ENCODE measurements around the gene NOL9.

NOL9 gene

DNA sequence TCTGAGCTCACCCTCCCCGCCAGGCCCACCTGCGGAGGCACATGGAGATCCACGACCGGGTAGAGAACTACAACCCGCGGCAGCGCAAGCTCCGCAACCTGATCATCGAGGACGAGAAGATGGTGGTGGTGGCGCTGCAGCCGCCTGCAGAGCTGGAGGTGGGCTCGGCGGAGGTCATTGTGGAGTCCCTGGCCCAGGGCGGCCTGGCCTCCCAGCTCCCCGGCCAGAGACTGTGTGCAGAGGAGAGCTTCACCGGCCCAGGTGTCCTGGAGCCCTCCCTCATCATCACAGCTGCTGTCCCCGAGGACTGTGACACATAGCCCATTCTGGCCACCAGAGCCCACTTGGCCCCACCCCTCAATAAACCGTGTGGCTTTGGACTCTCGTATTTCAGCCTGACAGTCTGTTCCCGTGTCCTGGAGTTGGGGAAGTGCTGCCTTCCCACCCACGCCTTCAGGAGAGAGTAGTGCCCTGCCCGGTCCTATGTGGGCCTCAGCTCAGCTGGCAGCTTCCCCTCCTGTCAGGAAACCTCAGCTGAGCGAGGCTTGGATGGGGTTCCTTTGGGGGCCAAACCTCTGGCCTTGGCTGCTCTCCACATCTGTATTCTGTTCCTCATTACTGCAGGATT is 34.7 kb upstream of the NOL9 start:
- no peak for DNase-seq

DNA sequence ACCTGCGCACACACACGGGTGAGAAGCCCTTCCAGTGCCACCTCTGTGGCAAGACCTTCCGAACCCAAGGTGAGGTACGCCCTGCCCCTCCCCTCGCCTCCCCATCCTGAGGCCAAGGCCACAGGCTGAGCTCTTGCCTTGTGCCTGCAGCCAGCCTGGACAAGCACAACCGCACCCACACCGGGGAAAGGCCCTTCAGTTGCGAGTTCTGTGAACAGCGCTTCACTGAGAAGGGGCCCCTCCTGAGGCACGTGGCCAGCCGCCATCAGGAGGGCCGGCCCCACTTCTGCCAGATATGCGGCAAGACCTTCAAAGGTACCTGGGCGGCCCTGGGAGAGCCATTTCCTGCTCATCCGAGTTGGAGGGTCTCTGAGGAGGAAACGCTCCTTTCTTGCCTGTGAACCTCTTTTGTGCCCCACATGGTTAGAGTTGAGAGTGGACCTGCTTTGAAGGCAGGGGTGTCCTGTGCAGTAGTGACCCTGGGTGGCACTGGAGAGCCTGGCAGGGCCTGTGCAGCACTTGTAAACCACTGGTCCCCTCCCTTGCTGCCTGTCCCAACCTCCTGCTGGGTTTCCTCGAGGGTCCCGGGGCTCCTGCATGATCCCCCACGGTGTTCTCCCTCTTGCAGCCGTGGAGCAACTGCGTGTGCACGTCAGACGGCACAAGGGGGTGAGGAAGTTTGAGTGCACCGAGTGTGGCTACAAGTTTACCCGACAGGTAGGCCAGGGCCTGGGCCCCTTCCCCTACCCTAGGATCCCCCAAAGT is 34.0 kb upstream of the NOL9 start:
- DNase-seq, result no peak

DNA sequence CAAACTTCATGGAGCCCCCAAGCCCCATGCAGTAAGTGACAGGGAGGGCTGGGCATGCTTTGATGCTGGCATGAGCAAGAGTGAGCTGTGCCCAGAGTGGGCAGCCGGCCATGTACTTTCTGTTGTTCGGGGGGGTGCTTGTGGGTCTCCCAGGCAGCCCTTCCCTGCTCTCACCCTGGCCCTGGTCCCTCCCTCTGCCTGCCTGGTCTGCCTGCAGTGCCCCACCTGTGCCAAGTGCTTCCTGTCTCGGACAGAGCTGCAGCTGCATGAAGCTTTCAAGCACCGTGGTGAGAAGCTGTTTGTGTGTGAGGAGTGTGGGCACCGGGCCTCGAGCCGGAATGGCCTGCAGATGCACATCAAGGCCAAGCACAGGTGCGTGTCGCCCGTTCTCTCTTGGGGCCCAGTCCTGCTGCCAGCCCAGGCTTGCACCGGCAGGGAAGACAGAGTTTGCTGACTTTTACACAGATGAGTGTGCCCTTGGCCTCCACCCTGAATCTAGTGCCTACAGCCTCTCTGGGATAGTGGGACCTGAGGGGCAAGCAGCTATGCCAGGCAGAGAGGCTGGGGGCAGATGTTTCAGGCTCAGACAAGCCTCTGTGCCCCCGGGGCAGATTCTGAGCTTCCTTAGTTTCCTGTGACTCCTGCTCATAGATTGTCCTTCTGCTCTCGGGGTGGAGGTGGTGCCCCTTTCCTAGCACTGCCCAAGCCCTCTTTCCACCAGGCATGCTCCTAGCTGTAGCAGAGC is 33.1 kb upstream of the NOL9 start:
- no peak for DNase-seq

DNA sequence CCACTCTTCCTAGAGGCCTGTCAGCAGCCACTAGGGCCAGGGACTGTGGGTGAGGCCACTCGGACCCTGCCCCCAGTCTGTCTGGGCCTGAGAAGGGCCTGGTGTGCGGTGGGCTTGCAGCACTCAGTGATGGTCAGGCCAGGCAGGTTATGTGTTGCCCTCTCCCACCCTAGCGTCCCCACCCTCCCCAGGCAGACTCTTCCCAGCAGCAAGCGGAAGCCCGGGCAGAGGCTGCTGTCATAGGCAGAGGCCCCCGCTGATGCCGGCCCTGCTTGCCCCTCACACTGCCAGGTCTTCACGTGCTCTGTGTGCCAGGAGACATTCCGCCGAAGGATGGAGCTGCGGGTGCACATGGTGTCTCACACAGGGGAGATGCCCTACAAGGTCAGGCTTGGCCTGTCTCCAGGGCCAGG is 32.1 kb upstream of the NOL9 start:
- no peak for DNase-seq

DNA sequence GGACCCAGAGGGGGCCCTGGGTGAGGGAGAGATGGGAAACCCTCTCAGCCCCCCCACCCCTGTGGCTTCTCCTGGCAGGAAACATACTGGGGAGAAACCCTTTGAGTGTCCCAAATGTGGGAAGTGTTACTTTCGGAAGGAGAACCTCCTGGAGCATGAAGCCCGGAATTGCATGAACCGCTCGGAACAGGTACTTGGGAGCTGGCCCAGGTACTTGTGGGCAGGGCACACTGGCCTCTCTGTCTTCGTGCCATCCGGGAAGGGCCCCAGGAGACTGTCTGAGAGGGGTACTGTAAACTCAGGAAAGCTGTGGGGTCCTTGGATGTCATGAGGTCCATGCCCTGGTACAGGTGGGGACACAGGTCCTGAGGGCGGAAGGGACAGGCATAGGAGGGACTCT is 31.5 kb upstream of the NOL9 start:
- no peak for DNase-seq

DNA sequence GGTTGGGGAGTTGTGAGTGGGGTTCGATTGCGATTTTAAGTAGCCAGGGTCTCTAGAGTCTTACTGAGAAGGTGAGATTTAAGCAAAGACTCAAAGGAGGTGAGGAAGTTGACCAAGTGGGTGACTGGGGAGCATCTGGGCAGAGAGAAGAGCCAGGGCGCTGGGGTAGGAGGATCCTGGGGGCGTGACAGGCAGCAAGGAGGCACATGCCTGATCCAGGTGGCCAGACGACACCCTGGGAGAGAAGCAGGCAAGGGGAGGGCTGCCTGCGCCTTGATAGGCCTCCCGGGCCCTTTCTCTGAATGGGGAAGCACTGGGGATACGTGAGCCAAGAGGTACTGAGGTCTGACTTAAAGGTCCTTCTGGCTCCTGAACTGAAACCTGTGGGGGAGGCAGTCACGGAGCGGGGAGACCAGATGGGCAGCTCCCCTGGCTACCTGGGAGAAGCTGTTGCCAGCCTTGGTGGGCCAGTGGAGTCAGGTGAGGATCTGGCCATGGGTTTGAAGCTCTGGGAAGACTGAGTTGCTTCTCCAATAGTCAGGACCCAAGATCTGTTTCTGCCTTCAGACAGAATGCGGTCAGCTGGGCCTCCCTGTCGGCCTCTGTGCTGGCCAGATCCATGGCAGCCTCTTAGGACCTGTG is 30.9 kb upstream of the NOL9 start:
- DNase-seq, result no peak

- DNase-seq, result no peak
These were observed 30.1 kb upstream of the NOL9 start for GRCh38 chr1:6584126-6585080.

DNA sequence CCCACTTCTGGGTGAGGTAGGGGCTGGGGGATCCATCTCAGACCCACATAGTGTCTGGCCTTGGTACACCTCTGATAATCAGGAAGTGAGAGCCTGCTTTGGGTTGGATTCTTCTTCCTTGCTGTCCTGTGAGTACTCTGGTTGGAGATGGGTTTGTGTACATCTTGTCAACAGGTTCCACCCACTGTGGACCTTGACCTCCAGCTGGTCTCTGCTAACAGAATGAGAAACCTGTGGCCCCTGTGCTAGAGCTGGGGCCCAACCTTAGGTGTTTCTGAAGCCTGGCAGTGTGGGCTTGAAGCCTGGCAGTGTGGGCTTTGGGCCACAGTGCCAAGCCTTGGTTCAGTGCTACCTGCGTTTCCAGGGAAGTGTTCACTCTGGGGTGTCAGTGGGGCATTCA is 28.1 kb upstream of the NOL9 start:
- DNase-seq, result no peak

- DNase-seq, result no peak
These were observed 27.4 kb upstream of the NOL9 start for GRCh38 chr1:6581561-6582305.

DNA sequence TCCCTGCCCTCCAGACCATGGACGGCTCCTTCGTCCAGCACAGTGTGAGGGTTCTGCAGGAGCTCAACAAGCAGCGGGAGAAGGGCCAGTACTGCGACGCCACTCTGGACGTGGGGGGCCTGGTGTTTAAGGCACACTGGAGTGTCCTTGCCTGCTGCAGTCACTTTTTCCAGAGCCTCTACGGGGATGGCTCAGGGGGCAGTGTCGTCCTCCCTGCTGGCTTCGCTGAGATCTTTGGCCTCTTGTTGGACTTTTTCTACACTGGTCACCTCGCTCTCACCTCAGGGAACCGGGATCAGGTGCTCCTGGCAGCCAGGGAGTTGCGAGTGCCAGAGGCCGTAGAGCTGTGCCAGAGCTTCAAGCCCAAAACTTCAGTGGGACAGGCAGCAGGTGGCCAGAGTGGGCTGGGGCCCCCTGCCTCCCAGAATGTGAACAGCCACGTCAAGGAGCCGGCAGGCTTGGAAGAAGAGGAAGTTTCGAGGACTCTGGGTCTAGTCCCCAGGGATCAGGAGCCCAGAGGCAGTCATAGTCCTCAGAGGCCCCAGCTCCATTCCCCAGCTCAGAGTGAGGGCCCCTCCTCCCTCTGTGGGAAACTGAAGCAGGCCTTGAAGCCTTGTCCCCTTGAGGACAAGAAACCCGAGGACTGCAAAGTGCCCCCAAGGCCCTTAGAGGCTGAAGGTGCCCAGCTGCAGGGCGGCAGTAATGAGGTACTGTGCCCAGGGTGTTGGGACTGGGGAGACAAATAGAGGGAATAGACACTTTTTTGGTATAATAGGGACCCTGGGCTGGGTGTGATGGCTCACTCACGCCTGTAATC is 26.5 kb upstream of the NOL9 start:
- no peak for DNase-seq

DNA sequence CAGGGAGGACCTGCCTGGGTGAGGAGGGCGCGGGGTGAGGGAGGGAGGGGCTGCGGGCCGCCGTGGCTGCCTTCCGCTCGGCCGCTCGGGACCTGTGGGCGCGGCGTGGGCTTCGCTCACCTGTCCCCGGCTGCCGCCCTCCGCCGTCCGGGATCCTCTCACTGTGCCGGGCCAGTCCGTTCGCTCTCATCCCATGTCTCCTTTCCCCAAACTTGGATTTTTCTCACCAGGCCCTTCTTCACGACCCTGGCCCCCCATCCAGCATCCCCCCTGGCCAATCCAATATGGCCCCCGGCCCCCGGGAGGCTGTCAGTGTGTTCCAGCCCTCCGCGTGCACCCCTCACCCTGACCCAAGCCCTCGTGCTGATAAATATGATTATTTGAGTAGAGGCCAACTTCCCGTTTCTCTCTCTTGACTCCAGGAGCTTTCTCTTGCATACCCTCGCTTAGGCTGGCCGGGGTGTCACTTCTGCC is 25.8 kb upstream of the NOL9 start:
- no peak for DNase-seq

DNA sequence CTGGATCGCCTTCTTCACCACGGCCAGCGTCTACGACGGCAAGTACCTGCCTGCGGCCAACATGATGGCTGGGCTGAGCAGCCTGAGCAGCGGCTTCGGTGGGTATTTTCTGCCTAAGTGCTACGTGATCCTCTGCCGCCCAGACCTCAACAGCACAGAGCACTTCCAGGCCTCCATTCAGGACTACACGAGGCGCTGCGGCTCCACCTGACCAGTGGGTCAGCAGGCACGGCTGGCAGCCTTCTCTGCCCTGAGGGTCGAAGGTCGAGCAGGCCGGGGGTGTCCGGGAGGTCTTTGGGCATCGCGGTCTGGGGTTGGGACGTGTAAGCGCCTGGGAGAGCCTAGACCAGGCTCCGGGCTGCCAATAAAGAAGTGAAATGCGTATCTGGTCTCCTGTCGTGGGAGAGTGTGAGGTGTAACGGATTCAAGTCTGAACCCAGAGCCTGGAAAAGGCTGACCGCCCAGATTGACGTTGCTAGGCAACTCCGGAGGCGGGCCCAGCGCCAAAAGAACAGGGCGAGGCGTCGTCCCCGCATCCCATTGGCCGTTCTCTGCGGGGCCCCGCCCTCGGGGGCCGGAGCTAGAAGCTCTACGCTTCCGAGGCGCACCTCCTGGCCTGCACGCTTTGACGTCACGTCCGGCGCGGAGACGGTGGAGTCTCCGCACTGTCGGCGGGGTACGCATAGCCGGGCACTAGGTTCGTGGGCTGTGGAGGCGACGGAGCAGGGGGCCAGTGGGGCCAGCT is 25.2 kb upstream of the NOL9 start, which contains the start of gene ZBTB48:
ZBTB48 (plus strand) TSS at position 621 of the 745 bp plus-strand sequence. CDS start 616 bp downstream, outside the sequence.
- DNase-seq, result peak; percentile 69

GRCh38 chr1:6578624-6579373 is 24.5 kb upstream of the NOL9 start:
- DNase-seq, result no peak

DNA sequence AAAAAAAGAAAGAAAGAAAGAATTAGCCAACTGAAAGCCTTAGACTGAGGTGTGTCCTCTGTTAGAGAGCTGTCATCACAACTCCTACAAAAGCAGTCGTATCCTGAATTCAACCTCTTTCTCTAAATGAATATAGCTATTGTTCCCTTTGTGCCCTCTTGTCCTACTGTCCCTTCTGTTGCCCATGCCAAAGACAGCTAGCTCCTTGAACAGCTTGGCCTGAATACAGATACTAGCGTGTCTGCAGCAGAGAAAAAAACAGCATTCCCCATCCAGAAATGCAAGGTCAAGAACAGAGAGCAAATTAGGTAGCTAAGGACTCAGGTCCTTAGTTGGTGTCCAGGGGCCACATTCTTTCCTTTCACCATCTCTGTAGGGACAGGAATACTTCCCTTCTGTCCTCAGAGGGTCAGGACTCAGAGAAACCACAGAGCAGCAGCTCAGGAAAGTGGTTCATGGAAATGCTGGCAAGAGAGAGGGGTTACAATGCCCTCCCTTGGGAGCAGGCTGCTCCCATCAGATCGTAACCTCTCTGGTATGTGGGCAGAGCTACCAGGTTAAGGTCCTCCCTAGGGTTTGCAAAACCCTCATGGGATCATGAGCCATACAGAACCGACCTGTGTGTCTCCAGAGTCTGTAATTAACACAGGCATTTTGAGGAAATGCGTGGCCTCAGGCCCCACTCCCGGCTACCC is 23.7 kb upstream of the NOL9 start:
- DNase-seq, result no peak

- no peak for DNase-seq
These were observed 20.5 kb upstream of the NOL9 start for GRCh38 chr1:6574818-6575217.

GRCh38 chr1:6574025-6574620 is 19.8 kb upstream of the NOL9 start:
- no peak for DNase-seq

- no peak for DNase-seq
These were observed 18.5 kb upstream of the NOL9 start for GRCh38 chr1:6572653-6573383.
